ENCODE data around the gene TRAF3.

GRCh38 chr14:102775855-102776760, 1.1 kb upstream of the TRAF3 start:
- no peak for TF ChIP-seq CTCF (IDR thresholded peaks at IDR 0.05; ENCODE audit: low read depth, low read length, missing input control)
- no peak for TF ChIP-seq RAD21 (IDR thresholded peaks at IDR 0.05)
- no peak for TF ChIP-seq JUND (IDR thresholded peaks at IDR 0.05)
- TF ChIP-seq YY1 (IDR thresholded peaks at IDR 0.05): no peak
- no peak for TF ChIP-seq TAF1 (conservative IDR thresholded peaks at IDR 0.05)
- TF ChIP-seq ATF3 (IDR thresholded peaks at IDR 0.05): no peak
- no peak for TF ChIP-seq ZBTB33 (IDR thresholded peaks at IDR 0.05)

Measured in liver (tissue), 3 donors.